Motor neuron (in vitro differentiated cells): ENCODE measurements around the gene ADGRD2. TPM values are rescaled to one million over a fixed set of nuclear protein-coding genes. Genes with fewer than 3 reads are reported as not detected.
A peak's percentile ranks its signal among the peaks of the same experiment; 100 is the strongest.

Experiments used
- ATAC-seq, 8 experiments: fragments of 200-7000 bp; cut with Tn5 transposase; replicated peaks in 6 of 8; 2 replicates each; pipeline ENCODE4 v1.8.0; 2021; ENCODE audit warnings: mild to moderate bottlenecking in 8 of 8, moderate library complexity in 8 of 8
- H3K27ac ChIP-seq, 2 donors: fragments of 250-450 bp; sonication (Bioruptor Pico); 2 replicates each; pipeline ENCODE4 v1.9.0; 2021; ENCODE audit warnings: antibody characterized with exemption in 2 of 2, mild to moderate bottlenecking in 2 of 2, moderate library complexity in 1 of 2
- H3K4me1 ChIP-seq, 2 donors: fragments of 250-450 bp; sonication (Bioruptor Pico); replicated peaks in 1 of 2; 2 replicates each; pipeline ENCODE4 v1.6.1; 2021; ENCODE audit warnings: antibody characterized with exemption in 2 of 2, mild to moderate bottlenecking in 2 of 2, moderate library complexity in 1 of 2
- H3K4me3 ChIP-seq, 5 donors: fragments of 250-450 bp; sonication (Bioruptor Pico); 2 replicates each; pipeline ENCODE4 v1.9.0; 2021; ENCODE audit warnings: antibody characterized with exemption in 5 of 5, mild to moderate bottlenecking in 5 of 5, moderate library complexity in 4 of 5
- WGBS, 10 experiments: fragments of 450-650 bp; shearing (Covaris generic); methylation state at CpG; one replicate each; pipeline ENCODE4 v1.0.0; 2022; 5-methylcytosine and 5-hydroxymethylcytosine counted together
- in situ Hi-C, 9 experiments: fragments of 400-800 bp; cut with MboI; loops; one replicate each; pipeline ENCODE4 v1.15.0; 2021; ENCODE audit warnings: low sequenced_read_pairs in 9 of 9, low pct_unique_long_range_greater_than_20kb in 2 of 9; ENCODE audit not compliant: unreplicated experiment in 9 of 9
- total RNA-seq, 8 experiments: library from RNA; unstranded; fragments of 300-600 nt; gene quantifications; 2 replicates each; pipeline versions ENCODE4 v1.2.3 to v1.2.4, GENCODE V29; 2022

Gene ADGRD2
- total RNA-seq, 8 experiments from 2014 or later: 0.14 to 6.2 (median 0.68) TPM; not detected in 2

- no CpG with 5 or more reads among the region's 53 CpGs for WGBS, 10 experiments
- Histone ChIP-seq H3K4me1 (peaks cover 21 to 36% of the 10 kb centered on the region in 2 donors), H3K4me3 (peak overlapping the region; percentile 1 to 28 (median 11)), H3K27ac (peak overlapping the region in 1 of 2 donors; percentile 4)
- ATAC-seq: peak in 7 of 8 experiments; percentile 30 to 78 (median 72)
- in situ Hi-C loops: no loop called here
Observed at GRCh38 chr9:124477648-124478285, 27.5 kb downstream of the ADGRD2 start.

GRCh38 chr9:124478354-124478753 is 28.1 kb downstream of the ADGRD2 start:
- H3K27ac ChIP-seq: peak overlapping the region in 1 of 2 donors; percentile 4
- peak in 6 of 8 experiments; percentile 8 to 37 (median 34) for ATAC-seq
- peaks cover 21 to 36% of the 10 kb centered on the region in 2 donors for H3K4me1 ChIP-seq
- WGBS, 10 experiments: 50 to 82% (median 57%) methylated on average over 2 to 6 of the region's 12 CpGs; no CpG with 5 or more reads in 7 of the 10 experiments
- in situ Hi-C loops: no loop called here
- H3K4me3 ChIP-seq: no peak overlapping the region

- in situ Hi-C loops: no loop called here
- 83 to 100% methylated on average over 1 to 4 of the region's 16 CpGs; no CpG with 5 or more reads in 8 of the 10 experiments for WGBS, 10 experiments
- Histone ChIP-seq H3K4me3 (no peak overlapping the region), H3K27ac (no peak overlapping the region), H3K4me1 (peaks cover 21 to 36% of the 10 kb centered on the region in 2 donors)
- ATAC-seq: no peak
Observed at GRCh38 chr9:124479371-124479770, 29.1 kb downstream of the ADGRD2 start.

- no peak for ATAC-seq
- Histone ChIP-seq H3K27ac (no peak overlapping the region), H3K4me1 (peaks cover 21 to 34% of the 10 kb centered on the region in 2 donors), H3K4me3 (no peak overlapping the region)
- in situ Hi-C loops: no loop called here
- WGBS, 10 experiments: 0 to 92% (median 82%) methylated on average over 1 to 4 of the region's 6 CpGs; no CpG with 5 or more reads in 2 of the 10 experiments
Observed at GRCh38 chr9:124479947-124480620, 29.8 kb downstream of the ADGRD2 start.

GRCh38 chr9:124480621-124480981 is 30.4 kb downstream of the ADGRD2 start:
- peak in 5 of 8 experiments; percentile 15 to 75 (median 51) for ATAC-seq
- in situ Hi-C loops: no loop called here
- WGBS, 10 experiments: 0% methylated on average over 1 of the region's 7 CpGs; no CpG with 5 or more reads in 9 of the 10 experiments
- H3K4me3 ChIP-seq: no peak overlapping the region
- H3K27ac ChIP-seq: no peak overlapping the region
- H3K4me1 ChIP-seq: peaks cover 21 to 29% of the 10 kb centered on the region in 2 donors

GRCh38 chr9:124481115-124481514 is 30.9 kb downstream of the ADGRD2 start:
- in situ Hi-C loops: no loop called here
- no CpG with 5 or more reads among the region's 17 CpGs for WGBS, 10 experiments
- no peak overlapping the region for H3K27ac ChIP-seq
- H3K4me1 ChIP-seq: peaks cover 21 to 28% of the 10 kb centered on the region in 2 donors
- ATAC-seq: no peak
- no peak overlapping the region for H3K4me3 ChIP-seq

GRCh38 chr9:124482431-124483031 is 32.3 kb downstream of the ADGRD2 start:
- no peak overlapping the region for H3K27ac ChIP-seq
- in situ Hi-C loops: no loop called here
- H3K4me3 ChIP-seq: no peak overlapping the region
- peaks cover 18 to 23% of the 10 kb centered on the region in 2 donors for H3K4me1 ChIP-seq
- WGBS, 10 experiments: 0 to 100% (median 44%) methylated on average over 1 to 4 of the region's 26 CpGs; no CpG with 5 or more reads in 5 of the 10 experiments
- ATAC-seq: peak in 3 of 8 experiments; percentile 16 to 57 (median 31)

DNA sequence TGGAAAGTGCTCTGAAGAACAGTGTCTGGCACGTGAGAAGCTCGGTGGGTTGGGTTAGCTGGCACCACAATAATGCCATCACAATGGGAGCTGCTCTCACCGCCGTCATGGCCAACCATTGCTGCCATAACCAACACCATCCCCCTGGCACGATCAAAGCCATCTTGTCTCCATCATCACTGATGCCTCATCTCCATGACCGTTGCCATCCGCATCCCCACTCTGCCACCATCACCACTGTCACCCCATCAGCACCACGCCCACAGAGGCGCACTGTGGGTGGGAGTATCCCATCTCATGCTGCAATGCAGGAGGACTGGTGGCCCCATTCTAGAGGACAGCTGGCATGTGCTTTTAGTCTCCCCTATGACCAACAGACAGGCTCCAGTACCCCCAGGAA is 33.2 kb downstream of the ADGRD2 start:
- 94 to 100% (median 100%) methylated on average over 1 to 4 of the region's 9 CpGs; no CpG with 5 or more reads in 6 of the 10 experiments for WGBS, 10 experiments
- peaks cover 11 to 17% of the 10 kb centered on the region in 2 donors for H3K4me1 ChIP-seq
- in situ Hi-C loops: no loop called here
- no peak overlapping the region for H3K27ac ChIP-seq
- ATAC-seq: no peak
- H3K4me3 ChIP-seq: no peak overlapping the region

GRCh38 chr9:124485201-124485600 is 35.0 kb downstream of the ADGRD2 start:
- in situ Hi-C loops: no loop called here
- ATAC-seq: no peak
- peaks cover 9 to 17% of the 10 kb centered on the region in 2 donors for H3K4me1 ChIP-seq
- WGBS, 10 experiments: 92% methylated on average over 2 of the region's 13 CpGs; no CpG with 5 or more reads in 9 of the 10 experiments
- H3K27ac ChIP-seq: no peak overlapping the region
- H3K4me3 ChIP-seq: no peak overlapping the region

- WGBS, 10 experiments: no CpG with 5 or more reads among the region's 15 CpGs
- peaks cover 16 to 24% of the 10 kb centered on the region in 2 donors for H3K4me1 ChIP-seq
- in situ Hi-C loops: no loop called here
- ATAC-seq: no peak
- no peak overlapping the region for H3K27ac ChIP-seq
- no peak overlapping the region for H3K4me3 ChIP-seq
Observed at GRCh38 chr9:124485936-124486335, 35.7 kb downstream of the ADGRD2 start.

DNA sequence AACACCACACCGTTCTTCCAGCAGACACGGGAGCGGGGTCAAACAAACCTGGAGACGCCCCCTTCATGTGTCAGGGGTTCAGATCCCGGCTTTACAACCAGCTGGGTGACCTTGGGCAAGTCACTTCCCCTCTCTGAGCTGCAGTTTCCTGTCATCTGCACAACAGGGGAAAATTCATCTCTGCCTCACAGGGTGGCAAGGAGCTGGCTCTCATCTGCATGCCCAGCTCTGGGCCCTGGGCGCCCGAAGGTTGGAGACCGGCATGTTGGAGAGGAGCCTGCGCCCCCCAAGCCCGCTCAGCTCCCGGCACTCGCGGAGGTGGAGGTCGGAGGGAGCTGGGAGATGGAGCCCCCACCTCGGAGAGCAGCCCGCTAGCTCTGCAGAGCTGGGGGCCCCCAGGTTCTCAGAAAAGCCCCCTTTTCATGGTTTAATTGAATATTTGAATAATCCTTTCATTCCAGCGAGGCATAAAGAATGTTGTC is 36.6 kb downstream of the ADGRD2 start:
- Histone ChIP-seq H3K4me1 (peaks cover 21 to 30% of the 10 kb centered on the region in 2 donors), H3K27ac (no peak overlapping the region), H3K4me3 (no peak overlapping the region)
- 0 to 100% (median 39%) methylated on average over 1 to 7 of the region's 17 CpGs; no CpG with 5 or more reads in 2 of the 10 experiments for WGBS, 10 experiments
- peak in 1 of 8 experiments; percentile 5 for ATAC-seq
- in situ Hi-C loops: no loop called here

DNA sequence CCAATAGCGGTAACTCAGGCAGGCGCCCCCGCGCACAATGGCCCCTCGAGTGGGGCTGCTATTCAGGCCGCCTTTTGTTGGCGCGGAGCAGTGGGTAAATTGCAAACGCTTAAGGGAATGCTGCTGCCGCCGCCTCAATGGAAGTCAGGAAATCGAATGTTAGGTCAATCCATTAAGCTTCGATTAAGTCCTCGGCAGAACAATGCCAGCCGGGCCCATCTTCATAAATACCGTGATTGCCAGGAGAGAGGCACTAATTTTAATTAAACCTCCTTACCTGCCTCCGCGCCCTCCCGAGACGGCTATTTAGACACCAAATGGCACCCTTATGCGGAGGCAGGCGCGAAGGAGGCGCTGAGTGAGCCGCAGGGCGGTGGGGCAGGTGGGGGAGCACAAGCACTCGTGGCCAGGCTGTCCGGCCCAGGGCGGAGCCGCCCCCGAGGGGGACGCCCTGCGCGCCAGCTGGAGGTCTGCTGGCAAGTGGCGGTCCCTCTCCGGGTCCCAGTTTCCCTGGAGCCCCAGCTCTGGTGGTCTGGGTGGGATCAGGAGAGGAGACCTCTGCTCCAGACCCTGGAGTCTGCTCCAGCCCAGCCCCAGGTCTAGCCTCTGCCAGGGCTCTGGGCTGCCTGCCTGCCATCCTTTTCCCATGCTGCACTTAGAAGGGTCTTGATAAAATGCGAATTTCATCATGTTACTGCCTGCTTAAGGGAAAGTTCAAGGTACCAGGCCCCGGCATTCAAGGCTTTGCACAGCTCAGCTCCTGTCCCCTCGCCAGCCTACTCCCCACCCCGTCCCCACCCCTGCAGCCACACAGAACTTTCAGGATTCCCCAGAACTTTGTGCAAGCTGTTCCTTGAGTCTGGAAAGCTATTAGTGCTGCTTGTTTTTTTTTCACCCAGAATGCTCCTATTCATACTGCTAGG is 37.3 kb downstream of the ADGRD2 start:
- in situ Hi-C loops: no loop called here
- peak in 5 of 8 experiments; percentile 23 to 42 (median 38) for ATAC-seq
- 0 to 43% (median 20%) methylated on average over 1 to 15 of the region's 40 CpGs; no CpG with 5 or more reads in 1 of the 10 experiments for WGBS, 10 experiments
- H3K27ac ChIP-seq: peak overlapping the region in 1 of 2 donors; percentile 50
- no peak overlapping the region for H3K4me3 ChIP-seq
- peaks cover 21 to 26% of the 10 kb centered on the region in 2 donors for H3K4me1 ChIP-seq
